Measurements from ENCODE around the gene IFI6.

The IFI6 gene

GRCh38 chr1:27671964-27672749 lies at the start of gene IFI6:
Gene IFI6, minus strand, starts transcription at chr1:27672192. Its CDS starts 2,878 bp downstream, at chr1:27669314.
- DNase-seq (ENCODE audit: low read depth): peak; percentile 82
- peak; percentile 39 for TF ChIP-seq CTCF (conservative IDR thresholded peaks at IDR 0.05; ENCODE audit: low read depth, low read length)
- H3K4me3 ChIP-seq (ENCODE audit: low read length): peak within 1 kb of the TSS; percentile 48

- no peak overlapping the region for H3K4me3 ChIP-seq (ENCODE audit: low read length)
- DNase-seq (ENCODE audit: low read depth): no peak
- TF ChIP-seq CTCF (conservative IDR thresholded peaks at IDR 0.05; ENCODE audit: low read depth, low read length): peak; percentile 53
Observed at GRCh38 chr1:27719286-27720251, 47.6 kb upstream of the IFI6 start.

- H3K4me3 ChIP-seq (ENCODE audit: low read length): no peak overlapping the region
- DNase-seq (ENCODE audit: low read depth): no peak
- no peak for TF ChIP-seq CTCF (conservative IDR thresholded peaks at IDR 0.05; ENCODE audit: low read depth, low read length)
Observed at GRCh38 chr1:27716262-27716895, 44.4 kb upstream of the IFI6 start.

GRCh38 chr1:27713869-27714513 lies 42.0 kb upstream of the IFI6 start:
- DNase-seq (ENCODE audit: low read depth): no peak
- no peak for TF ChIP-seq CTCF (conservative IDR thresholded peaks at IDR 0.05; ENCODE audit: low read depth, low read length)

GRCh38 chr1:27713139-27713725 lies 41.2 kb upstream of the IFI6 start:
- DNase-seq (ENCODE audit: low read depth): no peak
- H3K4me3 ChIP-seq (ENCODE audit: low read length): no peak overlapping the region
- TF ChIP-seq CTCF (conservative IDR thresholded peaks at IDR 0.05; ENCODE audit: low read depth, low read length): no peak

More at GRCh38 chr1:27713869-27714513, 42.0 kb upstream of the IFI6 start:
- no peak overlapping the region for H3K4me3 ChIP-seq (ENCODE audit: low read length)

- no peak for DNase-seq (ENCODE audit: low read depth)
- H3K4me3 ChIP-seq (ENCODE audit: low read length): no peak overlapping the region
- TF ChIP-seq CTCF (conservative IDR thresholded peaks at IDR 0.05; ENCODE audit: low read depth, low read length): no peak
Observed at GRCh38 chr1:27710574-27710973, 38.6 kb upstream of the IFI6 start.

Data from retinal pigment epithelial cell (primary cell).